Neural cell (in vitro differentiated cells): Measurements from ENCODE around the gene NFKBIA. TPM values are rescaled to one million over a fixed set of nuclear protein-coding genes. Genes with fewer than 3 reads are reported as not detected.

Experiments used
- H2AFZ ChIP-seq: fragments of 200-600, 300-800 bp; sonication (generic), shearing (Covaris generic); 2 replicates; pipeline ENCODE4 v1.6.0; 2014; ENCODE audit warnings: low read depth, mild to moderate bottlenecking, antibody characterized with exemption, low read length, moderate library complexity
- H3F3A ChIP-seq: fragments of 200-600 bp; shearing (Covaris generic); 2 replicates; pipeline ENCODE4 v1.6.1; 2016; ENCODE audit warnings: mild to moderate bottlenecking, moderate library complexity, mixed read lengths, antibody characterized with exemption, low read length; ENCODE audit not compliant: insufficient read depth, poor library complexity, severe bottlenecking
- H3K27ac ChIP-seq: fragments of 200-600, 300-800 bp; sonication (generic), shearing (Covaris generic); 2 replicates; pipeline ENCODE4 v1.5.1; 2014; ENCODE audit warnings: mild to moderate bottlenecking, low read length, moderate library complexity
- H3K27me3 ChIP-seq: fragments of 300-800, 200-600 bp; sonication (generic), shearing (Covaris generic); 2 replicates; pipeline ENCODE4 v1.6.0; 2014; ENCODE audit warnings: mild to moderate bottlenecking, low read depth, low read length, moderate library complexity; ENCODE audit not compliant: insufficient read depth
- H3K36me3 ChIP-seq: fragments of 300-800, 200-600 bp; sonication (generic), shearing (Covaris generic); 2 replicates; pipeline ENCODE4 v1.5.1; 2014; ENCODE audit warnings: mild to moderate bottlenecking, antibody characterized with exemption, low read length, moderate library complexity; ENCODE audit not compliant: insufficient read depth
- H3K4me2 ChIP-seq: fragments of 300-800, 200-600 bp; sonication (generic), shearing (Covaris generic); 2 replicates; pipeline ENCODE4 v1.6.0; 2014; ENCODE audit warnings: mild to moderate bottlenecking, low read length
- H3K4me3 ChIP-seq: fragments of 300-800, 200-600 bp; sonication (generic), shearing (Covaris generic); 2 replicates; pipeline ENCODE4 v1.5.1; 2014; ENCODE audit warnings: mild to moderate bottlenecking, low read length, moderate library complexity
- H3K79me2 ChIP-seq: fragments of 200-600 bp; shearing (Covaris generic); replicated peaks from 2 replicates; pipeline ENCODE4 v1.6.0; 2014; ENCODE audit warnings: mild to moderate bottlenecking, low read length, moderate library complexity; ENCODE audit not compliant: insufficient read depth
- H3K9ac ChIP-seq: fragments of 300-800, 200-600 bp; sonication (generic), shearing (Covaris generic); 2 replicates; pipeline ENCODE4 v1.6.1; 2016; ENCODE audit warnings: mild to moderate bottlenecking, low read length, mixed read lengths
- H3K9me2 ChIP-seq: fragments of 200-600 bp; shearing (Covaris generic); 2 replicates; pipeline ENCODE4 v1.6.1; 2016; ENCODE audit warnings: mild to moderate bottlenecking, low read length, mixed read lengths; ENCODE audit not compliant: insufficient read depth
- H3K9me3 ChIP-seq: fragments of 200-600, 300-800 bp; sonication (generic), shearing (Covaris generic); 2 replicates; pipeline ENCODE4 v1.6.1; 2016; ENCODE audit warnings: mild to moderate bottlenecking, mixed run types, low read length, moderate library complexity, mixed read lengths
- H4K20me1 ChIP-seq: fragments of 200-600 bp; shearing (Covaris generic); 2 replicates; pipeline ENCODE4 v1.6.1; 2016; ENCODE audit warnings: mild to moderate bottlenecking, mixed run types; ENCODE audit not compliant: insufficient read depth
- EP300 ChIP-seq: fragments of 450-650 bp; conservative IDR thresholded peaks from 2 replicates; pipeline ENCODE4 v1.6.1; 2014; ENCODE audit warnings: antibody characterized with exemption, mild to moderate bottlenecking, moderate library complexity; ENCODE audit not compliant: poor library complexity, severe bottlenecking
- EZH2 ChIP-seq: fragments of 200-600, 300-800 bp; shearing (Covaris generic), sonication (generic); IDR thresholded peaks from 2 replicates; pipeline ENCODE4 v1.6.1; 2014; ENCODE audit warnings: antibody characterized with exemption, low read length, borderline replicate concordance, mild to moderate bottlenecking; ENCODE audit not compliant: insufficient read depth, poor library complexity, severe bottlenecking
- MXI1 ChIP-seq: fragments of 450-650 bp; conservative IDR thresholded peaks from 2 replicates; pipeline ENCODE4 v1.6.1; 2014; ENCODE audit warnings: antibody characterized with exemption, mild to moderate bottlenecking; ENCODE audit not compliant: poor library complexity, severe bottlenecking
- POLR2AphosphoS5 ChIP-seq: IDR thresholded peaks from 2 replicates; pipeline ENCODE4 v1.6.1; 2012
- RAD21 ChIP-seq: fragments of 450-650 bp; conservative IDR thresholded peaks from 2 replicates; pipeline ENCODE4 v1.6.1; 2014; ENCODE audit warnings: antibody characterized with exemption, mild to moderate bottlenecking, moderate library complexity
- SMC3 ChIP-seq: fragments of 450-650 bp; conservative IDR thresholded peaks from 2 replicates; pipeline ENCODE4 v1.6.1; 2014; ENCODE audit warnings: antibody characterized with exemption, mild to moderate bottlenecking, moderate library complexity; ENCODE audit not compliant: poor library complexity
- TAF1 ChIP-seq: IDR thresholded peaks from 2 replicates; pipeline ENCODE4 v1.6.1; 2012; ENCODE audit warnings: low read depth
- polyA plus RNA-seq: library from polyadenylated mRNA; depleted of rRNA; stranded (reverse); fragments of >200 nt; gene quantifications from 2 replicates; pipeline ENCODE4 v1.2.3, GENCODE V29; 2014
- TF ChIP-seq, protein P1 (sequence below): fragments of 450-650 bp; IDR thresholded peaks from 2 replicates; pipeline ENCODE4 v1.5.1; 2014; ENCODE audit warnings: antibody characterized with exemption, mild to moderate bottlenecking, moderate library complexity; ENCODE audit not compliant: poor library complexity, severe bottlenecking
- TF ChIP-seq, protein P2 (sequence below): IDR thresholded peaks from 2 replicates; pipeline ENCODE4 v1.6.1; 2012; ENCODE audit warnings: borderline replicate concordance

The NFKBIA gene
- polyA plus RNA-seq, 1 donor from 2014 or later = 48.8 TPM

DNA sequence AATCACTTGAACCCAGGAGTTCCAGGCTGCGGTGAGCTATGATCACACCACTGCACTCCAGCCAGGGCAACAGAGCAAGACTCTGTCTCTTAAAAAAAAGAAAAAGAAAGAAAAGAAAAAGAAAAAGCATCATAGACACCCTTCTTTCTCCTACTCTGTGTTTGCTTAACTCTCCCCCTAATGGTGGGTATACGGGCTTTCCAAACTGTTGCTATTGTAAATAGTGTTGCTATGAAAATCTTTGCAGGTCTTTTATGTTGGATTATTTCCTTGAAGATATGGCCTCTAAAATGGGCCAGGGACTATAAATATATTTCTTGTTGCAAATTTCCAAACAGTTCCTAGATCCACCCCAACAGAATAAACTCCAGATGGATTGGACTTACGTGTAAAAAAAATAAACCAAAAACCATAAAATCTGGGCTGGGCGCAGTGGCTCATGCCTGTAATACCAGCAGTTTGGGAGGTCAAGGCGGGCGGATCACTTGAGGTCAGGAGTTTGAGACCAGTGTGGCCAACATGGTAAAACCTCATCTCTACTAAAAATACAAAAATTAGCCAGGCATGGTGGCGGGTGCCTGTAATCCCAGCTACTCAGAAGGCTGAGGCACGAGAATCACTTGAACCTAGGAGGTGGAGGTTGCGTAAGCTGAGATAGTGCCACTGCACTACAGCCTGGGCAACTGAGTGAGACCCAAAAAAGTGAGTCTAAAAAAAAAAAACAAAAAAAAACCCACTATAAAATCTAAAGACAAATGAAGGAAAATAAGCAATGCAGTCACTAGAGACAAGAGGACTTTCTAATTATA lies 25.9 kb downstream of the NFKBIA start:
- H3K4me2 ChIP-seq = no peak overlapping the region
- H3K79me2 ChIP-seq = no peaks in the 10 kb centered on the region
- no peaks in the 10 kb centered on the region for H3F3A ChIP-seq
- no peaks in the 10 kb centered on the region for H3K36me3 ChIP-seq
- no peak overlapping the region for H3K4me3 ChIP-seq
- H3K9me3 ChIP-seq = no peaks in the 10 kb centered on the region
- H3K9me2 ChIP-seq = no peaks in the 10 kb centered on the region
- TF ChIP-seq EZH2 (no peak), SMC3 (no peak), EP300 (no peak), POLR2AphosphoS5 (no peak), RAD21 (no peak), MXI1 (no peak)
- TF ChIP-seq, protein P1, sequence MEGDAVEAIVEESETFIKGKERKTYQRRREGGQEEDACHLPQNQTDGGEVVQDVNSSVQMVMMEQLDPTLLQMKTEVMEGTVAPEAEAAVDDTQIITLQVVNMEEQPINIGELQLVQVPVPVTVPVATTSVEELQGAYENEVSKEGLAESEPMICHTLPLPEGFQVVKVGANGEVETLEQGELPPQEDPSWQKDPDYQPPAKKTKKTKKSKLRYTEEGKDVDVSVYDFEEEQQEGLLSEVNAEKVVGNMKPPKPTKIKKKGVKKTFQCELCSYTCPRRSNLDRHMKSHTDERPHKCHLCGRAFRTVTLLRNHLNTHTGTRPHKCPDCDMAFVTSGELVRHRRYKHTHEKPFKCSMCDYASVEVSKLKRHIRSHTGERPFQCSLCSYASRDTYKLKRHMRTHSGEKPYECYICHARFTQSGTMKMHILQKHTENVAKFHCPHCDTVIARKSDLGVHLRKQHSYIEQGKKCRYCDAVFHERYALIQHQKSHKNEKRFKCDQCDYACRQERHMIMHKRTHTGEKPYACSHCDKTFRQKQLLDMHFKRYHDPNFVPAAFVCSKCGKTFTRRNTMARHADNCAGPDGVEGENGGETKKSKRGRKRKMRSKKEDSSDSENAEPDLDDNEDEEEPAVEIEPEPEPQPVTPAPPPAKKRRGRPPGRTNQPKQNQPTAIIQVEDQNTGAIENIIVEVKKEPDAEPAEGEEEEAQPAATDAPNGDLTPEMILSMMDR = no peak
- TF ChIP-seq, protein P2, sequence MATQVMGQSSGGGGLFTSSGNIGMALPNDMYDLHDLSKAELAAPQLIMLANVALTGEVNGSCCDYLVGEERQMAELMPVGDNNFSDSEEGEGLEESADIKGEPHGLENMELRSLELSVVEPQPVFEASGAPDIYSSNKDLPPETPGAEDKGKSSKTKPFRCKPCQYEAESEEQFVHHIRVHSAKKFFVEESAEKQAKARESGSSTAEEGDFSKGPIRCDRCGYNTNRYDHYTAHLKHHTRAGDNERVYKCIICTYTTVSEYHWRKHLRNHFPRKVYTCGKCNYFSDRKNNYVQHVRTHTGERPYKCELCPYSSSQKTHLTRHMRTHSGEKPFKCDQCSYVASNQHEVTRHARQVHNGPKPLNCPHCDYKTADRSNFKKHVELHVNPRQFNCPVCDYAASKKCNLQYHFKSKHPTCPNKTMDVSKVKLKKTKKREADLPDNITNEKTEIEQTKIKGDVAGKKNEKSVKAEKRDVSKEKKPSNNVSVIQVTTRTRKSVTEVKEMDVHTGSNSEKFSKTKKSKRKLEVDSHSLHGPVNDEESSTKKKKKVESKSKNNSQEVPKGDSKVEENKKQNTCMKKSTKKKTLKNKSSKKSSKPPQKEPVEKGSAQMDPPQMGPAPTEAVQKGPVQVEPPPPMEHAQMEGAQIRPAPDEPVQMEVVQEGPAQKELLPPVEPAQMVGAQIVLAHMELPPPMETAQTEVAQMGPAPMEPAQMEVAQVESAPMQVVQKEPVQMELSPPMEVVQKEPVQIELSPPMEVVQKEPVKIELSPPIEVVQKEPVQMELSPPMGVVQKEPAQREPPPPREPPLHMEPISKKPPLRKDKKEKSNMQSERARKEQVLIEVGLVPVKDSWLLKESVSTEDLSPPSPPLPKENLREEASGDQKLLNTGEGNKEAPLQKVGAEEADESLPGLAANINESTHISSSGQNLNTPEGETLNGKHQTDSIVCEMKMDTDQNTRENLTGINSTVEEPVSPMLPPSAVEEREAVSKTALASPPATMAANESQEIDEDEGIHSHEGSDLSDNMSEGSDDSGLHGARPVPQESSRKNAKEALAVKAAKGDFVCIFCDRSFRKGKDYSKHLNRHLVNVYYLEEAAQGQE = no peak
- H3K9ac ChIP-seq = no peak overlapping the region
- no peaks in the 10 kb centered on the region for H4K20me1 ChIP-seq
- H3K27ac ChIP-seq = no peak overlapping the region
- no peaks in the 10 kb centered on the region for H3K27me3 ChIP-seq
- H2AFZ ChIP-seq = no peak overlapping the region

DNA sequence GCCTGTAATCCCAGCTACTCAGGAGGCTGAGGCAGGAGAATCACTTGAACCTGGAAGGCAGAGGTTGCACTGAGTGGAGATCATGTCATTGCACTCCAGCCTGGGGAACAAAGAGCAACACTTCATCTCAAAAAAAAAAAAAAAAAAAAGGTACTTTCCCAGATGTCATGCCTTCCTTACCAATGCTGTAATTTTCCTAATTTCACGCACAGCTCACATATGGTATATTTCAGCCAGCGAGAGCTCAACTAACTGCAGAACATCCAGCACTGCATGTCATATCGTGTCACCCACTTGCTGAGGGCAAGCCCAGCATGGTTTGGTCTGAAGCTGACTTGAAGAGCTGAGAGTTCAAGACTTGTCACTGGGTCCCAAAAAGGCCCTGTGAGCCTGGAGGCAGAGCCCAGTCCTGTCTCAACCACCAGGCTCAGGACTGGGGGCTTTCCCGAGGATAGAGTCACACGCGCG lies 29.0 kb downstream of the NFKBIA start:
- no peaks in the 10 kb centered on the region for H3K36me3 ChIP-seq
- no peaks in the 10 kb centered on the region for H3F3A ChIP-seq
- H3K79me2 ChIP-seq = no peaks in the 10 kb centered on the region
- H2AFZ ChIP-seq = no peak overlapping the region
- no peaks in the 10 kb centered on the region for H3K27me3 ChIP-seq
- no peaks in the 10 kb centered on the region for H3K9me2 ChIP-seq
- H3K9ac ChIP-seq = no peak overlapping the region
- TF ChIP-seq, protein P2 = no peak
- TF ChIP-seq RAD21 = no peak
- TF ChIP-seq SMC3 = no peak
- no peak for TF ChIP-seq MXI1
- no peak for TF ChIP-seq TAF1
- TF ChIP-seq EP300 = no peak
- TF ChIP-seq, protein P1 = no peak
- H4K20me1 ChIP-seq = no peaks in the 10 kb centered on the region
- no peak overlapping the region for H3K4me2 ChIP-seq
- H3K4me3 ChIP-seq = no peak overlapping the region
- no peaks in the 10 kb centered on the region for H3K9me3 ChIP-seq
- H3K27ac ChIP-seq = no peak overlapping the region
